NCI-H1436 treated with DMSO at 0.1 percent for 48 hours (cell line): ENCODE results near the gene PCDHB3.
"Not testable (repeated sequence)": the region's sequence is repeated elsewhere in the genome, so short reads cannot be mapped to it uniquely, and the experiment has no call there.

Source experiments
- DNase-seq: peaks from one replicate; lab custom pipeline; 2025; lab: John Stamatoyannopoulos, UW

PCDHB3 gene

DNA sequence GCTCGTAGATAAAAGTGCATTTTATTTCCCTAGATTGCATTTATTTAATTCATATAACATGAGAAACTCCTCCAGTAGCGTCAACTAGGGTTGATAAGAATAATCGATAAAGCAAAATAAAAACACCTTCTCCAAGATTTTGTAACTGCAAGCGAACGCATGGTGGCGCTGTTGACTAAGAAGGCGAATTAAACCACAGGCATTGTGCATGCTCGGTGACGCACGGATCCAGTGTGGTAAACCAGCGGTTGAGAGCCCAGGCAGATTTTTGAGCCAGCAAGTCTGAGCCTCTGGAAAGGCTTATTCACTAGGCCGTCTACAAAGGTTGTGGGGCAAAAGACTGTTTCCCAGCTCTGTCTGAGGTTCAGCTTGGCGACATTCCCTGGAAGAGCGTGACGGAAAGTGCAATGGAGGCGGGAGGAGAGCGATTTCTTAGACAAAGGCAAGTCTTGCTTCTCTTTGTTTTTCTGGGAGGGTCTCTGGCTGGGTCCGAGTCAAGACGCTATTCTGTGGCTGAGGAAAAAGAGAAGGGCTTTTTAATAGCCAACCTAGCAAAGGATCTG lies at the start of gene PCDHB3:
PCDHB3 (plus strand) TSS at position 231 of the 563 bp plus-strand sequence; CDS start at position 408, 177 bp downstream.
- DNase-seq, result no peak

- DNase-seq, result no peak
Observed at GRCh38 chr5:141050622-141051520, 49.4 kb upstream of the PCDHB3 start, which contains the start of gene PCDHB1. PCDHB1 (plus strand) TSS chr5:141051374; CDS start chr5:141051471, 97 bp downstream.

DNA sequence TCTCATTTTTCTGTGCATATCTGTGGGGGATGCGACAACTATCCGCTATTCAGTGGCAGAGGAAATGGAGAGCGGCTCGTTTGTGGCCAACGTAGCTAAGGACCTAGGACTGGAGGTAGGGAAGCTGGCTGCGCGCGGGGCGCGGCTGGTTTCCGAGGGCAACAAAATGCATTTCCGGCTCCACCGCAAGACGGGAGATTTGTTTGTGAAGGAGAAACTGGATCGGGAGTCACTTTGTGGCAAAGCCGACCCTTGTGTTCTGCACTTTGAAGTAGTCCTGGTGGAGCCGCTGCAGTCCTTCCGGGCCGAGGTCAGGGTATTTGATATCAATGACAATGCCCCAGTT lies 48.8 kb upstream of the PCDHB3 start:
- no peak for DNase-seq

DNA sequence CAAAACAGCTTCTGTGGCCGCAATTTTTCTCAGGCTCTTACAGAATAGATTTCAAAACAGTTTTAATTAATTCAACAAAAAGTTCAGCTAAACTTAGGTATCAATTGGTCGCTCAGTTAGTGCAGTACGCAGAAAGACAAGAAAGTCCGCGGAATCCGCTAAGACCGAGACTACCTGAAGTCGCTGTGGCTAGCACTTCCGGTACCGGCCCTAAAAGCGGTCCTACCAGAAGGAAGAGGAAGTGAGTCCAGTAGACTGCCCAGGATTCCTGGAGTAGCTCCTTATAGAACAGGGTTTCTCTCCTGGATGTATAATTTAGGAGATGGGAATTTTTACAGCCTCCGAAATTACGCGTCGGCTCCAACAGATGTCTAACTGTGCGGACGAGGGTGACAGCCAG lies 22.4 kb upstream of the PCDHB3 start:
- DNase-seq, result no peak

- DNase-seq, result no peak
Observed at GRCh38 chr5:141082228-141082627, 18.0 kb upstream of the PCDHB3 start.

DNA sequence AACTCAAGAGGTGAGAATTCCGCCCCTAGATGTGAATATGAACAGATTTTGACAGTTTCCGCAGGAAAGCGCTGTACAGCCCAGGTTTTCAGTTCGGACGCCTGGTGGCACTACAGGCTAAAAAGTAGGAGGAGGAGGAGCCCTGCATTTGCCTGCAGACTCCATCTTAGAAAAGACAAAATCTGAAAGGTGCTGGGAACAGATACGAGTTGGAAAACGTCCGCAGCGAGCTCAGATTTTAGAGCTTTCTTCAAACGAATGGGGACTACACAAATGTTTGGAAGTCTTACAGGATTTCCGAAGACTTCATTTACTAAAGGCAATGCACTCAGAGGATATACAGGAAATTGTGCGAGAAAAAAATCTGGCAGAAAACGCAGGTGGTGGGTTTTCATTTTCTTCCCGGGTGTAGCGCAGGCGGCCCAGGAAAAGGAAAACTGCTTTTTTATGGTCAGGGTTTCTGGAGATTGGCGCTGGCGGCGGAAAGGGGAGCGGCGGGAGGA lies 15.7 kb upstream of the PCDHB3 start:
- no peak for DNase-seq

GRCh38 chr5:141094481-141095262 lies 5.6 kb upstream of the PCDHB3 start, which contains the start of gene PCDHB2:
PCDHB2 (plus strand) TSS chr5:141094615; CDS start chr5:141094791, 176 bp downstream.
- DNase-seq, result peak; percentile 56

- DNase-seq, result no peak
Observed at GRCh38 chr5:141095263-141095641, 5.0 kb upstream of the PCDHB3 start.

- DNase-seq, result not testable (repeated sequence)
Observed at GRCh38 chr5:141096181-141096580, 4.1 kb upstream of the PCDHB3 start.

DNA sequence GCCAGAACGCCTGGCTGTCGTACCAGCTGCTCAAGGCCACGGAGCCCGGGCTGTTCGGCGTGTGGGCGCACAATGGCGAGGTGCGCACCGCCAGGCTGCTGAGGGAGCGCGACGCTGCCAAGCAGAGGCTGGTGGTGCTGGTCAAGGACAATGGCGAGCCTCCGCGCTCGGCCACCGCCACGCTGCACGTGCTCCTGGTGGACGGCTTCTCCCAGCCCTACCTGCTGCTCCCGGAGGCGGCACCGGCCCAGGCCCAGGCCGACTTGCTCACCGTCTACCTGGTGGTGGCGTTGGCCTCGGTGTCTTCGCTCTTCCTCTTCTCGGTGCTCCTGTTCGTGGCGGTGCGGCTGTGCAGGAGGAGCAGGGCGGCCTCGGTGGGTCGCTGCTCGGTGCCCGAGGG lies 3.7 kb upstream of the PCDHB3 start:
- not testable (repeated sequence) for DNase-seq

- DNase-seq, result no peak
Observed at GRCh38 chr5:141101059-141101458, 786 bp downstream of the PCDHB3 start.

- not testable (repeated sequence) for DNase-seq
Observed at GRCh38 chr5:141102070-141102469, 1.8 kb downstream of the PCDHB3 start.

- not testable (repeated sequence) for DNase-seq
Observed at GRCh38 chr5:141102471-141102870, 2.2 kb downstream of the PCDHB3 start.

GRCh38 chr5:141105350-141105749 lies 5.1 kb downstream of the PCDHB3 start:
- DNase-seq, result no peak

- DNase-seq, result no peak
Observed at GRCh38 chr5:141119250-141119649, 19.0 kb downstream of the PCDHB3 start.

- no peak for DNase-seq
Observed at GRCh38 chr5:141121563-141121962, 21.3 kb downstream of the PCDHB3 start, which contains the start of gene PCDHB4. PCDHB4 (plus strand) TSS chr5:141121818; CDS start chr5:141121999, 181 bp downstream.

DNA sequence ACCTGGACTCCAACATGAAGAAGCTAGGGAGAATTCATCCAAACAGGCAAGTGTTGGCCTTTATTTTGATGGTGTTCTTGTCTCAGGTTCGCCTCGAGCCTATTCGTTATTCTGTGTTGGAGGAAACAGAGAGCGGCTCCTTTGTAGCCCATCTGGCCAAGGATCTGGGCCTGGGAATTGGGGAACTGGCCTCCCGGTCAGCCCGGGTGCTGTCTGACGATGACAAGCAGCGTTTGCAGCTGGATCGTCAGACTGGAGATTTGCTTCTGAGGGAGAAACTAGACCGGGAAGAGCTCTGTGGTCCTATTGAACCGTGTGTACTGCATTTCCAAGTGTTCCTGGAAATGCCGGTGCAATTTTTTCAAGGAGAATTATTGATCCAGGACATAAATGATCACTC lies 21.7 kb downstream of the PCDHB3 start:
- DNase-seq, result no peak

DNA sequence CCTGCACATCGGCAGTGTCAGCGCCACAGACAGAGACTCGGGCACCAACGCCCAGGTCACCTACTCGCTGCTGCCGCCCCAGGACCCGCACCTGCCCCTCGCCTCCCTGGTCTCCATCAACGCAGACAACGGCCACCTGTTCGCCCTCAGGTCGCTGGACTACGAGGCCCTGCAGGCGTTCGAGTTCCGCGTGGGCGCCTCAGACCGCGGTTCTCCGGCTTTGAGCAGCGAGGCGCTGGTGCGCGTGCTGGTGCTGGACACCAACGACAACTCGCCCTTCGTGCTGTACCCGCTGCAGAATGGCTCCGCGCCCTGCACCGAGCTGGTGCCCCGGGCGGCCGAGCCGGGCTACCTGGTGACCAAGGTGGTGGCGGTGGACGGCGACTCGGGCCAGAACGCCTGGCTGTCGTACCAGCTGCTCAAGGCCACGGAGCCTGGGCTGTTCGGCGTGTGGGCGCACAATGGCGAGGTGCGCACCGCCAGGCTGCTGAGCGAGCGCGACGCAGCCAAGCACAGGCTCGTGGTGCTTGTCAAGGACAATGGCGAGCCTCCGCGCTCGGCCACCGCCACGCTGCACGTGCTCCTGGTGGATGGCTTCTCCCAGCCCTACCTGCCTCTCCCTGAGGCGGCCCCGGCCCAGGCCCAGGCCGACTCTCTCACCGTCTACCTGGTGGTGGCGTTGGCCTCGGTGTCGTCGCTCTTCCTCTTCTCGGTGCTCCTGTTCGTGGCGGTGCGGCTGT lies 23.3 kb downstream of the PCDHB3 start:
- not testable (repeated sequence) for DNase-seq

- DNase-seq, result no peak
Observed at GRCh38 chr5:141127305-141127704, 27.0 kb downstream of the PCDHB3 start.

DNA sequence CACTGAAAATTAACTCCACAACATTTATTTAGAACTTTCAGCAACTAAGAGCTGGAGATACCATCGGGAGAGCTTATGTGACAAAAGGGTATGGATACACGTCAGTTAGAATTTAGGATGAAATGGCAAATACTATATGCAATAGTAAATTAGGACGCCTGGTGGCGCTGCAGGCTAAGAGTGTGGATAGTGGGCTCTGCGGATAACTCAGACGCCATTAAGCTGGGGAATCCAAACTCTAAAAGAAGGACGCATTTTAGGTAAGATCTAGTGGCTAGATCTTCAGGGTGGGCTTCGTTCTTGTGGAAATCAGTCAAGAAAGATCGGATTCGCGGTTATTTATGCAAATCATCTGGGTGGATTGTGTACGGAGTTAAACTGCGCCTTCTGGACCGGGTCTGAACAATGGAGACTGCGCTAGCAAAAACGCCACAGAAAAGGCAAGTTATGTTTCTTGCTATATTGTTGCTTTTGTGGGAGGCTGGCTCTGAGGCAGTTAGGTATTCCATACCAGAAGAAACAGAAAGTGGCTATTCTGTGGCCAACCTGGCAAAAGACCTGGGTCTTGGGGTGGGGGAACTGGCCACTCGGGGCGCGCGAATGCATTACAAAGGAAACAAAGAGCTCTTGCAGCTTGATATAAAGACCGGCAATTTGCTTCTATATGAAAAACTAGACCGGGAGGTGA lies 34.9 kb downstream of the PCDHB3 start, which contains the start of gene PCDHB5:
PCDHB5 (plus strand) TSS at position 177 of the 688 bp plus-strand sequence; CDS start at position 406, 229 bp downstream.
- DNase-seq, result peak; percentile 45
